ENCODE results near the gene CLBA1.
"Not testable (repeated sequence)": the region's sequence is repeated elsewhere in the genome, so short reads cannot be mapped to it uniquely, and the experiment has no call there.

Gene CLBA1

GRCh38 chr14:104985675-104986486 is at the start of gene CLBA1:
CLBA1 (plus strand) TSS chr14:104985788; CDS start chr14:104986432, 644 bp downstream.
- peak; percentile 87 for DNase-seq (ENCODE audit: low spot score)

- no peak for DNase-seq (ENCODE audit: low spot score)
Observed at GRCh38 chr14:104935955-104936354, 49.6 kb upstream of the CLBA1 start.

GRCh38 chr14:104936361-104937155 is 49.0 kb upstream of the CLBA1 start:
- no peak for DNase-seq (ENCODE audit: low spot score)

GRCh38 chr14:104937161-104937560 is 48.4 kb upstream of the CLBA1 start:
- DNase-seq (ENCODE audit: low spot score): no peak

- no peak for DNase-seq (ENCODE audit: low spot score)
Observed at GRCh38 chr14:104937694-104938365, 47.8 kb upstream of the CLBA1 start.

GRCh38 chr14:104938436-104938835 is 47.2 kb upstream of the CLBA1 start:
- DNase-seq (ENCODE audit: low spot score): no peak

- no peak for DNase-seq (ENCODE audit: low spot score)
Observed at GRCh38 chr14:104938960-104939359, 46.6 kb upstream of the CLBA1 start.

GRCh38 chr14:104939666-104940410 is 45.8 kb upstream of the CLBA1 start:
- DNase-seq (ENCODE audit: low spot score): no peak

GRCh38 chr14:104940526-104941150 is 45.0 kb upstream of the CLBA1 start:
- no peak for DNase-seq (ENCODE audit: low spot score)

- no peak for DNase-seq (ENCODE audit: low spot score)
Observed at GRCh38 chr14:104941508-104942365, 43.9 kb upstream of the CLBA1 start.

- DNase-seq (ENCODE audit: low spot score): no peak
Observed at GRCh38 chr14:104942586-104942985, 43.0 kb upstream of the CLBA1 start.

- not testable (repeated sequence) for DNase-seq (ENCODE audit: low spot score)
Observed at GRCh38 chr14:104943216-104944015, 42.2 kb upstream of the CLBA1 start.

- DNase-seq (ENCODE audit: low spot score): not testable (repeated sequence)
Observed at GRCh38 chr14:104944016-104944308, 41.6 kb upstream of the CLBA1 start.

- DNase-seq (ENCODE audit: low spot score): not testable (repeated sequence)
Observed at GRCh38 chr14:104944436-104945205, 41.0 kb upstream of the CLBA1 start.

GRCh38 chr14:104945266-104945665 is 40.3 kb upstream of the CLBA1 start:
- DNase-seq (ENCODE audit: low spot score): not testable (repeated sequence)

GRCh38 chr14:104945986-104946965 is 39.3 kb upstream of the CLBA1 start:
- not testable (repeated sequence) for DNase-seq (ENCODE audit: low spot score)

GRCh38 chr14:104947201-104947600 is 38.4 kb upstream of the CLBA1 start:
- not testable (repeated sequence) for DNase-seq (ENCODE audit: low spot score)
